Stimulated activated CD4-positive, alpha-beta T cell treated with anti-CD3 and anti-CD28 coated beads, TNF-alpha, amount 100 ng/mL, for 48 hours (primary cell): ENCODE results near the gene TPRN.

Source experiments
- DNase-seq, 3 donors: peaks; one replicate each; pipeline ENCODE4 v3.0.0-alpha.2; 2020; ENCODE audit warnings: low read depth in 3 of 3

Gene TPRN

GRCh38 chr9:137189297-137190295 lies 10.9 kb downstream of the TPRN start:
- DNase-seq = no peak

GRCh38 chr9:137188490-137189296 lies 11.8 kb downstream of the TPRN start, which contains the start of the genes ANAPC2 and SSNA1:
ANAPC2 (minus strand) TSS chr9:137188560; CDS start chr9:137188532, 28 bp downstream.
SSNA1 (plus strand) TSS chr9:137188676; CDS start chr9:137188727, 51 bp downstream.
- peak; percentile 81 to 93 (median 92) for DNase-seq

- no peak for DNase-seq
Measured at GRCh38 chr9:137188086-137188489, 12.5 kb downstream of the TPRN start.

GRCh38 chr9:137187386-137187785 lies 13.2 kb downstream of the TPRN start:
- DNase-seq = no peak

GRCh38 chr9:137186385-137186784 lies 14.2 kb downstream of the TPRN start:
- no peak for DNase-seq

- no peak for DNase-seq
Measured at GRCh38 chr9:137185921-137186320, 14.6 kb downstream of the TPRN start.

GRCh38 chr9:137184881-137185660 lies 15.5 kb downstream of the TPRN start:
- no peak for DNase-seq

- no peak for DNase-seq
Measured at GRCh38 chr9:137183980-137184595, 16.5 kb downstream of the TPRN start.

- DNase-seq = no peak
Measured at GRCh38 chr9:137182836-137183235, 17.7 kb downstream of the TPRN start.

- no peak for DNase-seq
Measured at GRCh38 chr9:137181680-137182079, 18.9 kb downstream of the TPRN start.

- DNase-seq = no peak
Measured at GRCh38 chr9:137180491-137180890, 20.1 kb downstream of the TPRN start.

GRCh38 chr9:137179761-137180160 lies 20.8 kb downstream of the TPRN start:
- no peak for DNase-seq

GRCh38 chr9:137178939-137179630 lies 21.5 kb downstream of the TPRN start:
- no peak for DNase-seq

GRCh38 chr9:137178201-137178938 lies 22.2 kb downstream of the TPRN start:
- DNase-seq = no peak

GRCh38 chr9:137176302-137177182 lies 24.0 kb downstream of the TPRN start:
- DNase-seq = no peak

- no peak for DNase-seq
Measured at GRCh38 chr9:137175345-137175961, 25.1 kb downstream of the TPRN start.

GRCh38 chr9:137174722-137175293 lies 25.7 kb downstream of the TPRN start:
- DNase-seq = no peak
